Activated CD8-positive, alpha-beta memory T cell treated with anti-CD3 and anti-CD28 coated beads for 1 hour (primary cell): Measurements from ENCODE around the gene PIGO.

Source experiments
- DNase-seq, 2 donors: peaks; one replicate each; pipeline ENCODE4 v3.0.0-alpha.2; 2020; ENCODE audit warnings: low read depth in 1 of 2; ENCODE audit errors: extremely low read depth in 1 of 2

Gene PIGO

DNA sequence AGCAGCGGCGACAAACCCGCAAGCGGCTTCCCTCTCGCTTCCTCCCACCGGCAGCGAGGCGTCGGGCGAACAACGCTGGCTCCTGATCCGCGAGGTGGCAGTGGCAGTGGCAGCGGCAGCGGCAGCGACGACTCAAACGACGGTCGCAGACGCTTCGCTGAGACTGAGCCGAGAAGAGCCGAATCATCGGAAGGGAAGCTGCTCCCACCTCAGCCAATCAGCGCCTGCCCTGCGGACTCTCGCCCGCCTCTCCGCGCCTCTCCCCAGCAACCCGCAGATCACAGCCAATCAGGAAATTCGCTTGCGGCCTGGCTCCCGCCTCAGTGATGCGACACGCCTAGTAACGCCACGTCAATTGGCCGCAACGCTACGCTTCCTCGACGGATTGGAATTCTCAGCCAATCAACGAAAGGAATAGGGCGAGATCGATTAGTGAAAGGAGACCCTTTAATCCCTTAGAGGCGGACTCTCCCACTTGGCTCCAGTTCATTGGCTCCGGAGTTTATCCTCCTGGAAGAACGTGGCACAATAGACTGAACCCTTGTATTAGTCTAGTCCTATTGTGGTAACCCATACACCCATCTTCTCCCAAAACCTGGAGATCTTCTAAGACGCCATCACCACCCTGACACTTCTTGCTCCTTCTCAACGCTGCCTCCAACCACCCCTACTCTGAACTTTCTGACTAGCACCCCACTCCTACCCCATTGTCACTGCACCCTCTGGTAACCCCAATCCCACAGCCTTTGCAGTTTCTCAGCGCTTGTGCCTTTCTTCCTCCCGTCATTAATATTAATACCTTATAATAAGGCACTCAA lies 23.7 kb downstream of the PIGO start, which contains the start of gene VCP:
Gene VCP (minus strand): TSS at position 165 of the 818 bp plus-strand sequence. CDS start 272 bp downstream, outside the sequence.
- DNase-seq = peak; percentile 91 to 96

DNA sequence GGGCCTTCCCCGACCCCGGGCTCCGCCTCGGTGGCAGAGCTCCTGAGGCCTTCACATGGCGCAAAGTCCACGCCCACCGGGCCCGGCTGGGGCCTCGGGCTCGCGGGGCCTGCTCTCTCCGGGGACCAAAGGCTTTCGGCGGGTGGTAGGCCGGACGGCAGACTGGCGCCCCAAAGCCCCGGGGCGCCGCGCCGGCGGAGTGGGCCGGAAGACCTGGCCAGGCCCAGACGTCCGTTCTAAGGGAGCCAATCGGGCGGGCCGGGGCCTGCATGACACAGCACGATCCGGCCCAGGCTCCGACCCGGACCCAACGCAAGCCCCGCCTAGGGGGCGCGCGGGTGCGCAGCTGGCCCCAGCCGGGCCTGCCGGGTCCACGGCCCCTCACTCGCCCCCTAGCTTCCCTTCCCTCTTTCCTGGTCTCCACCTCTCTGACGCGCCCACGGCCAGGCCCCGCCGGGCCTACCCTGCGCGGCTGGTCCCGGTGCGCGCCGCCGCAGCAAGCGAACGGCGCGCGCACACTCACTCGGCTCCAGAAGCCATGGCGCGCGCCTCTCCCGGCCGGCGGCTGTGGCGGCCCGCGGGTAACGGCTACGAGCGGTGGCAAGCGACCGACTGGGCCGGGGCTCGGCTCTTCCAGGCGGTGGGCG lies 24.5 kb downstream of the PIGO start:
- peak; percentile 26 to 56 for DNase-seq

GRCh38 chr9:35070823-35071813 lies 25.3 kb downstream of the PIGO start:
- DNase-seq = no peak

DNA sequence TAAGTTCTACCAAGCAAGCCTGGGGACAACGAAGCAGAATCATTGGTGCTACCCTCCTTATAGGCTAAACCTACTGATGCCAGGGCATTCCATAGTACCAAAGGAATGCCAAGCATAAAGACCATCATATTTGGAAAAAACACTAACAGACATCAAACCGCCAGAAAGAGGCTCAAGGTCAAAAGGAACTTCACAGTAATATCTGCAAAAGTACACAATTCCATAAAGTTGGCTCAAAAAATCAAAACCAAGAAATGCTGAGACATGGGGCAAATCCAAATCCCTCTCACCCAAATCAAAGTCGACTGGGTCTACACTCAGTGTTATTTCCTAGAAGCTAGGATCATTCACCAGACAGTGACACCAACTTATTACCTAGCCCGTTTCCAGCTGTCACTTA lies 27.4 kb downstream of the PIGO start:
- DNase-seq = no peak

GRCh38 chr9:35067056-35067455 lies 29.3 kb downstream of the PIGO start:
- no peak for DNase-seq

GRCh38 chr9:35060548-35061207 lies 35.7 kb downstream of the PIGO start:
- DNase-seq = no peak

DNA sequence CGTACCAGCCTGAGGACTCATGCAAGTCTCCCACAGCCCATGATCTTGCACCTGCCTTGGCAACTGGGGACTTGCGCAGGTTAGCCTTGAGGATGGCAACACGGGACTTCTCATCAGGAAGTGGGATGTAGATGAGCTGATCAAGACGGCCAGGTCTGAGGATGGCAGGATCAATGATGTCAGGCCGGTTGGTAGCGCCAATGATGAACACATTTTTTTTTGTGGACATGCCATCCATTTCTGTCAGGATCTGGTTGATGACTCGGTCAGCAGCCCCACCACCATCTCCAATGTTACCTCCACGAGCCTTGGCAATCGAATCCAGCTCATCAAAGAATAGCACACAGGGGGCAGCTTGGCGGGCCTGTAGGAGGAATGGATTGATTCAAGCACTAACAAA lies 37.0 kb downstream of the PIGO start:
- DNase-seq = no peak

DNA sequence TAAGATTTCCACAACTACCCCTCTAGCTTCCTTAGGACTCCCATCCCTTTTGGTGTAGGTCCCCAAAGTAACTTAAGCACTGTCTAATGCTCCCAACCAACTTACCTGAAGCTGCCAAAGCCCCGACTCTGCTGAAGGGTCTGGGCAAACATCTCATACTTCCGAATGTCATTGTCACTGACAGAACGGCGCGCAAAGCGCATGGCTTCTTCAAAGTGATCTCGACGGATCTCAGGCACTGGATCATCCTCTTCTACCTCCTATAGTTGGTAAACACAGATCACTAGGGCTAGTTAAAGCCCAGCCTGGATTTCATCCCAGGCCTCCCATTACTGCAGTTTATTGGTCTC lies 39.1 kb downstream of the PIGO start:
- DNase-seq = no peak

- no peak for DNase-seq
These were observed 39.7 kb downstream of the PIGO start for GRCh38 chr9:35056571-35057270.

GRCh38 chr9:35054871-35055644 lies 41.3 kb downstream of the PIGO start:
- no peak for DNase-seq

GRCh38 chr9:35054185-35054835 lies 42.1 kb downstream of the PIGO start:
- DNase-seq = no peak

- no peak for DNase-seq
These were observed 45.1 kb downstream of the PIGO start for GRCh38 chr9:35051069-35051967.

- no peak for DNase-seq
These were observed 47.9 kb downstream of the PIGO start for GRCh38 chr9:35048511-35048910.

DNA sequence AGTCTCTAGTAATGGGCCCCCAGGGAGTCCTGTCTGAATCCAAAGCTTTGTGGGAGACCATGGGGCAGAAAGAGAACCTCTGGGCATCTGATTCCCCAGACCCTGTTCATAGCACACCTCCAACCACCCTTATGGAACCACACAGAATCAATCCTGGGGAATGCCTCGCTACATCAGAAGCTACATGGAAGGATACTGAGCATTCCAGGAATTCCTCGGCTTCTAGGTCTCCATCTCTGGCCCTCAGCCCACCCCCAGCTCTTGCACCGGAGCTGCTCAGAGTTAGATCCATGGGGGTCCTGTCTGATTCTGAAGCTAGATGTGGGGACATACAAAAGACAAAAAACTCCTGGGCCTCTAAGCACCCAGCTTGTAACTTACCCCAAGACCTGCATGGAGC lies 52.3 kb downstream of the PIGO start:
- no peak for DNase-seq

GRCh38 chr9:35042891-35043545 lies 53.4 kb downstream of the PIGO start:
- DNase-seq = no peak

- DNase-seq = no peak
These were observed 54.2 kb downstream of the PIGO start for GRCh38 chr9:35042081-35042604.
